ENCODE results near the gene ELOVL5. TPM values are rescaled to one million over a fixed set of nuclear protein-coding genes. Genes with fewer than 3 reads are reported as not detected.

ELOVL5 gene
- total RNA-seq, 4 donors from 2014 or later: 14.3 to 63.1 (median 29.2) TPM

GRCh38 chr6:53263917-53264316 lies 84.8 kb downstream of the ELOVL5 start:
- DNase-seq: no peak
- H3K36me3 ChIP-seq: peaks cover 0 to 9% (median 0%) of the 10 kb centered on the region in 4 donors
- H3K4me3 ChIP-seq: no peak overlapping the region
- WGBS, 2 donors (ENCODE audit: low coverage in 1 of 2): 71 to 89% methylated on average over 1 to 2 of the region's 2 CpGs
- no peaks in the 10 kb centered on the region for H3K4me1 ChIP-seq
- no peaks in the 10 kb centered on the region for H3K9me3 ChIP-seq
- in situ Hi-C loops (cut with MboI; ENCODE audit: low pct_ligation_motif_present in 1 of 4, low pct_unique_long_range_greater_than_20kb in 1 of 4, low sequenced_read_pairs in 3 of 4) (no loop called here), intact Hi-C loops (cut with DNase I; ENCODE audit: low total_unique reads) (no loop called here)
- no peaks in the 10 kb centered on the region for H3K27me3 ChIP-seq
- TF ChIP-seq POLR2A (IDR thresholded peaks at IDR 0.05): no peak
- no peak for TF ChIP-seq EP300 (IDR thresholded peaks at IDR 0.05; ENCODE audit: low read depth)
- H3K27ac ChIP-seq: no peak overlapping the region

GRCh38 chr6:53259860-53260580 lies 88.7 kb downstream of the ELOVL5 start:
- Histone ChIP-seq H3K4me3 (no peak overlapping the region), H3K4me1 (no peaks in the 10 kb centered on the region), H3K27me3 (no peaks in the 10 kb centered on the region), H3K9me3 (no peaks in the 10 kb centered on the region), H3K27ac (no peak overlapping the region), H3K36me3 (no peaks in the 10 kb centered on the region)
- in situ Hi-C loops (cut with MboI; ENCODE audit: low pct_ligation_motif_present in 1 of 4, low pct_unique_long_range_greater_than_20kb in 1 of 4, low sequenced_read_pairs in 3 of 4): no loop called here
- intact Hi-C loops (cut with DNase I; ENCODE audit: low total_unique reads): no loop called here
- 88 to 90% methylated on average over 10 to 11 of the region's 11 CpGs for WGBS, 2 donors (ENCODE audit: low coverage in 1 of 2)
- TF ChIP-seq, protein P1, sequence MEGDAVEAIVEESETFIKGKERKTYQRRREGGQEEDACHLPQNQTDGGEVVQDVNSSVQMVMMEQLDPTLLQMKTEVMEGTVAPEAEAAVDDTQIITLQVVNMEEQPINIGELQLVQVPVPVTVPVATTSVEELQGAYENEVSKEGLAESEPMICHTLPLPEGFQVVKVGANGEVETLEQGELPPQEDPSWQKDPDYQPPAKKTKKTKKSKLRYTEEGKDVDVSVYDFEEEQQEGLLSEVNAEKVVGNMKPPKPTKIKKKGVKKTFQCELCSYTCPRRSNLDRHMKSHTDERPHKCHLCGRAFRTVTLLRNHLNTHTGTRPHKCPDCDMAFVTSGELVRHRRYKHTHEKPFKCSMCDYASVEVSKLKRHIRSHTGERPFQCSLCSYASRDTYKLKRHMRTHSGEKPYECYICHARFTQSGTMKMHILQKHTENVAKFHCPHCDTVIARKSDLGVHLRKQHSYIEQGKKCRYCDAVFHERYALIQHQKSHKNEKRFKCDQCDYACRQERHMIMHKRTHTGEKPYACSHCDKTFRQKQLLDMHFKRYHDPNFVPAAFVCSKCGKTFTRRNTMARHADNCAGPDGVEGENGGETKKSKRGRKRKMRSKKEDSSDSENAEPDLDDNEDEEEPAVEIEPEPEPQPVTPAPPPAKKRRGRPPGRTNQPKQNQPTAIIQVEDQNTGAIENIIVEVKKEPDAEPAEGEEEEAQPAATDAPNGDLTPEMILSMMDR (IDR thresholded peaks at IDR 0.05): no peak
- TF ChIP-seq EP300 (IDR thresholded peaks at IDR 0.05; ENCODE audit: low read depth) (no peak), POLR2A (IDR thresholded peaks at IDR 0.05) (no peak), POLR2AphosphoS5 (IDR thresholded peaks at IDR 0.05) (no peak)
- no peak for DNase-seq

GRCh38 chr6:53258774-53259155 lies 90.0 kb downstream of the ELOVL5 start:
- TF ChIP-seq POLR2AphosphoS5 (IDR thresholded peaks at IDR 0.05) (no peak), POLR2A (IDR thresholded peaks at IDR 0.05) (no peak), EP300 (IDR thresholded peaks at IDR 0.05; ENCODE audit: low read depth) (no peak)
- TF ChIP-seq, protein P1 (IDR thresholded peaks at IDR 0.05): no peak
- no peak for DNase-seq
- no peaks in the 10 kb centered on the region for H3K9me3 ChIP-seq
- H3K4me3 ChIP-seq: no peak overlapping the region
- H3K4me1 ChIP-seq: no peaks in the 10 kb centered on the region
- 94 to 100% methylated on average over 3 to 5 of the region's 5 CpGs for WGBS, 2 donors (ENCODE audit: low coverage in 1 of 2)
- no peak overlapping the region for H3K27ac ChIP-seq
- no peaks in the 10 kb centered on the region for H3K36me3 ChIP-seq
- in situ Hi-C loops (cut with MboI; ENCODE audit: low pct_ligation_motif_present in 1 of 4, low pct_unique_long_range_greater_than_20kb in 1 of 4, low sequenced_read_pairs in 3 of 4): no loop called here
- intact Hi-C loops (cut with DNase I; ENCODE audit: low total_unique reads): no loop called here
- no peaks in the 10 kb centered on the region for H3K27me3 ChIP-seq

GRCh38 chr6:53258076-53258773 lies 90.5 kb downstream of the ELOVL5 start:
- Histone ChIP-seq H3K36me3 (no peaks in the 10 kb centered on the region), H3K27me3 (no peaks in the 10 kb centered on the region), H3K27ac (no peak overlapping the region), H3K4me3 (no peak overlapping the region), H3K9me3 (no peaks in the 10 kb centered on the region), H3K4me1 (no peaks in the 10 kb centered on the region)
- DNase-seq: no peak
- TF ChIP-seq POLR2AphosphoS5 (IDR thresholded peaks at IDR 0.05) (no peak), POLR2A (IDR thresholded peaks at IDR 0.05) (no peak), EP300 (IDR thresholded peaks at IDR 0.05; ENCODE audit: low read depth) (no peak)
- TF ChIP-seq, protein P1 (IDR thresholded peaks at IDR 0.05): no peak
- intact Hi-C loops (cut with DNase I; ENCODE audit: low total_unique reads): no loop called here
- 92 to 96% methylated on average over 2 of the region's 2 CpGs for WGBS, 2 donors (ENCODE audit: low coverage in 1 of 2)
- in situ Hi-C loops (cut with MboI; ENCODE audit: low pct_ligation_motif_present in 1 of 4, low pct_unique_long_range_greater_than_20kb in 1 of 4, low sequenced_read_pairs in 3 of 4): no loop called here
